Parathyroid adenoma (tissue), 2 donors: ENCODE results near the gene GJA5.

Experiments used
- H2AFZ ChIP-seq: fragments of 300-600 bp; sonication (generic); one replicate; pipeline ENCODE4 v1.7.0; 2017; ENCODE audit warnings: antibody characterized with exemption, mild to moderate bottlenecking
- H3K27ac ChIP-seq: fragments of 300-600 bp; sonication (generic); one replicate; pipeline ENCODE4 v1.7.0; 2017
- H3K27me3 ChIP-seq: fragments of 300-600 bp; sonication (generic); one replicate; pipeline ENCODE4 v1.7.0; 2017; ENCODE audit warnings: low read length; ENCODE audit not compliant: control insufficient read depth, insufficient read depth
- H3K36me3 ChIP-seq: fragments of 300-600 bp; sonication (generic); one replicate; pipeline ENCODE4 v1.7.0; 2017; ENCODE audit warnings: low read length; ENCODE audit not compliant: control insufficient read depth, insufficient read depth
- H3K4me1 ChIP-seq: fragments of 300-600 bp; sonication (generic); one replicate; pipeline ENCODE4 v1.7.0; 2017; ENCODE audit warnings: control low read depth
- H3K4me2 ChIP-seq: fragments of 300-600 bp; sonication (generic); one replicate; pipeline ENCODE4 v1.7.0; 2017; ENCODE audit warnings: low read length
- H3K4me3 ChIP-seq: fragments of 300-600 bp; sonication (generic); one replicate; pipeline ENCODE4 v1.7.0; 2017; ENCODE audit warnings: low read depth, low read length
- H3K79me2 ChIP-seq: fragments of 300-600 bp; sonication (generic); one replicate; pipeline ENCODE4 v1.7.0; 2017; ENCODE audit warnings: control low read depth
- H3K9ac ChIP-seq: fragments of 300-600 bp; sonication (generic); one replicate; pipeline ENCODE4 v1.7.0; 2017; ENCODE audit warnings: mild to moderate bottlenecking
- H3K9me3 ChIP-seq: fragments of 300-600 bp; sonication (generic); one replicate; pipeline ENCODE4 v1.7.0; 2017; ENCODE audit warnings: low read length; ENCODE audit not compliant: control insufficient read depth
- CTCF ChIP-seq: fragments of 300-600 bp; sonication (generic); IDR thresholded peaks from one replicate; pipeline ENCODE4 v1.7.0; 2017; ENCODE audit warnings: antibody characterized with exemption, mild to moderate bottlenecking
- donor health status: primary hyperparathyroidism.

GJA5 gene

DNA sequence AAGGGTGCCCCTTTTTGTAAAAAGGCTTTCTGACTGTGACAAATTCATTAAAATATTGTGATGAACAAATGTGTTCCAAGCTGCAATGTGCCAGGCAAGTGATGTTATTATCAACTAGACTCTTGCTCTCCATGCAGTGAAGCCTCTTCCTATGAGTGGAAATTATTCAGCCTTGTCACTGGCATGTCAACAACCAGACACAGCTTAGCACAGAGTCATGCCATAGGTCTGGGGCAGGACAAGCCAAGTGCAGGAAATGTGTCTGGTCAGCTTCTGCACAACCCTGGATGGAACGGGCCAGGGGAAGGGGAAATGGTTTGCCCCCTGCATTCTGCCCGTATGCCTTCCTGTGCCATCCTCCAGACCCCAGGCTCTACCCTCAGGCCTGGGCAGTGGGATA, 27.4 kb upstream of the GJA5 start:
- H3K9me3 ChIP-seq: no peaks in the 10 kb centered on the region
- H2AFZ ChIP-seq: no peak overlapping the region
- TF ChIP-seq CTCF: no peak
- no peak overlapping the region for H3K27ac ChIP-seq
- no peak overlapping the region for H3K9ac ChIP-seq
- H3K4me1 ChIP-seq: no peaks in the 10 kb centered on the region
- no peak overlapping the region for H3K4me3 ChIP-seq
- no peak overlapping the region for H3K4me2 ChIP-seq
- no peaks in the 10 kb centered on the region for H3K36me3 ChIP-seq
- H3K79me2 ChIP-seq: no peaks in the 10 kb centered on the region
- H3K27me3 ChIP-seq: no peaks in the 10 kb centered on the region

- Histone ChIP-seq H3K79me2 (no peaks in the 10 kb centered on the region), H3K27me3 (no peaks in the 10 kb centered on the region), H3K4me2 (no peak overlapping the region), H3K4me3 (no peak overlapping the region), H3K9ac (no peak overlapping the region), H3K4me1 (no peaks in the 10 kb centered on the region), H3K9me3 (no peaks in the 10 kb centered on the region), H2AFZ (no peak overlapping the region), H3K27ac (no peak overlapping the region), H3K36me3 (no peaks in the 10 kb centered on the region)
- no peak for TF ChIP-seq CTCF
These were observed 26.1 kb upstream of the GJA5 start for GRCh38 chr1:147786536-147786935.

DNA sequence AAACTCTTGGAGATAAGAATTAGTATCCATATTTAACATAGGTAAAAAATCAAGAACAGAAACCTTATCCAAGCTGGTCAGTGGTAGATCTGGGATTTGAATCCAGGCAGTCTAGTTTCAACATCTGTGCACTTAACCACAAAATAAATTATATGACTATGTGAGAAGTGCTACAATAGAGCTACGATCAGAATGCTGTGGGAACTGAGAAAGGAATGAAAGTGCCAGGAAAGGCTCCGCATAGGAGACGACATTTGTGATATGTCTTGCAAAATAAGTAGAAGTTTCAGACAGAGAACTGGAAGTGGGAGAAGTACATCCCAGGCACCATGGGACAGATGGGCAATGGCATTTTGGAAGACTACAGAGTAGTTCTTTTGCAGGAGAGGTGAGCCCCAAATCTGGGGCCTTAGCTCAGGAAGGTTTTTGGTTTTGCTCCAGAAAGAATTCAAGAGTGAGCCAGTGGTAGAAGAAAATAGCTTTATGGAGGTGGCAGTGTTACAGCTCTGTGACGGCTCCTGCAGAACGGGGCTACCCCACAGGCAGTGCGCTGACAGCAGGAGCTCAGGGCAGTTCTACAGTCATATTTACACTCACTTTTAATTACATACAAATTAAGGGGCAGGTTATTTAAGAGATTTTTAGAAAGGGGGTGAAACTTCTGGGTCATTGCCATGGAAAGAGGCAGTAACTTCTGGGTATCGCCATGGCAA, 25.5 kb upstream of the GJA5 start:
- Histone ChIP-seq H3K9ac (no peak overlapping the region), H3K9me3 (no peaks in the 10 kb centered on the region), H3K27me3 (no peaks in the 10 kb centered on the region), H2AFZ (no peak overlapping the region), H3K79me2 (no peaks in the 10 kb centered on the region), H3K4me2 (no peak overlapping the region), H3K4me1 (no peaks in the 10 kb centered on the region), H3K4me3 (no peak overlapping the region), H3K36me3 (no peaks in the 10 kb centered on the region), H3K27ac (no peak overlapping the region)
- TF ChIP-seq CTCF: no peak

- Histone ChIP-seq H3K4me2 (no peak overlapping the region), H3K9ac (no peak overlapping the region), H2AFZ (no peak overlapping the region), H3K4me1 (no peaks in the 10 kb centered on the region), H3K4me3 (no peak overlapping the region), H3K36me3 (no peaks in the 10 kb centered on the region), H3K79me2 (no peaks in the 10 kb centered on the region), H3K9me3 (no peaks in the 10 kb centered on the region), H3K27me3 (no peaks in the 10 kb centered on the region), H3K27ac (no peak overlapping the region)
- TF ChIP-seq CTCF: no peak
These were observed 24.5 kb upstream of the GJA5 start for GRCh38 chr1:147784941-147785340.

DNA sequence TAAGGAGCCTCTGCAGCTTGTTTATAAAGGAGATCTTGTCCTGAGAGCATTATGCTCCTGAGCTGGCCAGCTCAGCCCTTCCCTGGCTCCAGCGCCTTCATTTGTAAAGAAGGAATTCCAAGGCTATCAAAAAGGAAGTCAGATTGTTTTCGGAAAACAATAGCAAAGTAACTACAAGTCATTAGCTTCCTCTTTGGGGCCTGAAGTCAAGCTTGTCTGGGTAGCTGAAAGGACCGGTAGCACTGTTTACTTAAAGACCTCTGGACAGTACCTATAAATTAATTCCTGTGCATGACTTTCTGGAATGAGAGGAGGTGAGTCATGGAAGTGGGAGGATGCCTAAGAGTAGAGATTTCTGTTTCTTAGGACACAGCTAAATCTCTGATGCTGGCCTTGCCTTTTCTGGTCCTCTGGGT, 20.7 kb upstream of the GJA5 start:
- H2AFZ ChIP-seq: no peak overlapping the region
- no peak overlapping the region for H3K4me3 ChIP-seq
- no peak overlapping the region for H3K27ac ChIP-seq

More for the DNA sequence above, 20.7 kb upstream of the GJA5 start:
- Histone ChIP-seq H3K4me1 (no peaks in the 10 kb centered on the region), H3K79me2 (no peaks in the 10 kb centered on the region), H3K4me2 (no peak overlapping the region), H3K36me3 (no peaks in the 10 kb centered on the region), H3K9me3 (no peaks in the 10 kb centered on the region), H3K27me3 (no peaks in the 10 kb centered on the region), H3K9ac (no peak overlapping the region)
- TF ChIP-seq CTCF: no peak
